Measurements from ENCODE around the gene LIPC.

LIPC gene

DNA sequence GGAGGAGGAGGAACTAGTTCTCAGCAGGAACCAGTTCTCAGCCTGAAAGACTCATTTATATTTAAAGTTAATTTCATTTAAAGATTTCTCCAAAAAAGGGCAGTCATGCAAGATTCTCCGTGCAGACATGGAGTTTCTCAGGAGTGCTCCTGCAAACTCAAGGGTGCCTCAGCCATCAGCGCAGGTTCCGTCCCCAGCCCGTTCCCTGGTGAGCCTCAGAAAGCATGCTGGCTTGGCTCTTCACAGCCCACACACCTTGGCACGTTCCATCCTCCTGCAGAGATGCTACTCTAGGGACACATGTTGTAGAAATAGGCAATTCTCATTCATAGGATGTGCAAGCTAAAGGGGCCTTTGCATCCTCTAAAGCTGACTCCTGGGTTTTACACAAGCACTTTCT, 123.0 kb downstream of the LIPC start:
- DNase-seq (ENCODE audit: low read depth), result no peak

GRCh38 chr15:58555162-58556027, 123.6 kb downstream of the LIPC start:
- DNase-seq (ENCODE audit: low read depth), result no peak

GRCh38 chr15:58556028-58556361, 124.2 kb downstream of the LIPC start:
- DNase-seq (ENCODE audit: low read depth), result no peak

DNA sequence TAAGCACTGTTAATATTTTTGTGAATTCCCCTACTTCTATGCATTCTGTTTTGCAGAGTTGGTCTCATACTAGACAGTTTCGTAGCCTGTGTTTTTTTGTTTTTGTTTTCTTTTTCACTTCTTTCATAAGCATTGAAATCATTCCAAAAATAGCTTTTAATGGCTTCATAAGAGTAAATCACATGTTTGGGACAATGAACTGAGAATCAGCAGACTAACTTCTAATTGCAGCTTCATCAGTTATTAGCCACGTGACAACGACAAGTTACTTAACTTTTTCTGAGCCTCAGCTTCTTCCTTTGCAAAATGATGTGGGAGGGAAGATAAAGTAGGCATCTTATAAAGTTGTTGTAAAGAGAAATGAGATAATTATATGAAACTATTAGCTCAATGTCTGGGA, 124.8 kb downstream of the LIPC start:
- DNase-seq (ENCODE audit: low read depth), result no peak

GRCh38 chr15:58558777-58559176, 127.0 kb downstream of the LIPC start:
- no peak for DNase-seq (ENCODE audit: low read depth)

- no peak for DNase-seq (ENCODE audit: low read depth)
Measured at GRCh38 chr15:58559904-58560588, 128.3 kb downstream of the LIPC start.

DNA sequence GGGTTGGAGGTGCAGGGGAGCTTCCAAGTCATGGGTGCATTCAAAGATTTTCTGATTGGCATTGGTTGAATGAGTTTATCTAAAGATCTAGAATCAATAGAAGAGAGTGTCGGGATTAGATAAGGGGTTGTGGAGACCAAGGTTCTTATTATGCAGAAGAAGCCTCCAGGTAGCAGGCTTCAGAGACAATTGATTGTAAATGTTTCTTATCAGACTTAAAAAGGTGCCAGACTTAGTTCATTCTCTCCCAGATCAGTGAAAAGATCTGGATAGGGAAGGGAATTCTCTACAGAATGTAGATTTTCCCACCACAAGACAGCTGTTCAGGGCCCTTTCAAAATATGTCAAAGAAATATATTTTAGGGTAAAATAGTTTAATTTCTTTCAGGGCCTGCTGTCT, 129.5 kb downstream of the LIPC start:
- no peak for DNase-seq (ENCODE audit: low read depth)

DNA sequence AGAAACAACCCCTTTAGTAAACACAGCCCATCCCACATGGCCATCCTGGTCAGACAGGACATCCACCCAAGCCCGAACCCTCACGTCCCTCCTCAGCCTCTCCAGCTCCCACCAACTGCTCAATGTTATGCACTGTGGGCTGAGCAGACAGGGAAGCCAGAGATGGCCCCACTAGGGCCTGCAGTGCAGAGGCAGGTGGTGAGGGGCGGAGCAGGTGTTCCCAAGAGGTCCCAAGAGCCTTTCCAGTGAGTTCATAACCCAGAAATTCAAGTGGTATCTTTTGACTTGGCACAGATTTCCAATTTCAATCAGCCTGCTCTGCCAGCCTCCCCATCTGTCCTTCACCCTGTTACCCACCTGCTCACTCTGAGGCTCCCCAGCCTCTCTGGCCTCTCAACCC, 130.3 kb downstream of the LIPC start:
- DNase-seq (ENCODE audit: low read depth), result no peak

DNA sequence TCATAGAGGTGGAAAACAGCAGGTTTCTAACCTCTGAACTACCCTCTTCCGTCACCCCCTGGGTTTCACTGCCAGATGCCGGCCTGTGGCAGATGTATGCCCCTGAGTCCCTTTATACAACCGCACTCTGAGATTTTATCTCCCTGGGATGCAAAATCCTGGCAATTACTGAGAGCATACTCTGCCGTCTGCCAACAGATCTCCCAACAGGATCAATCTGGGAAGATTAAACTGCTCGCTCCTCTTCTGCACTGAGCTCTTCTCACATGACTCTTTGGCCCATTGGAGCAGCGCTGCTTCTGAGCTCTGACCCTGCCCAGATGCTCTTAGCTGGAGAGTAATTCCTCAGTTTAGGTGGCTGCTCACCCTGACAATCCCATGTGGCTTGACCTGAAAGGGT, 133.2 kb downstream of the LIPC start:
- no peak for DNase-seq (ENCODE audit: low read depth)

DNA sequence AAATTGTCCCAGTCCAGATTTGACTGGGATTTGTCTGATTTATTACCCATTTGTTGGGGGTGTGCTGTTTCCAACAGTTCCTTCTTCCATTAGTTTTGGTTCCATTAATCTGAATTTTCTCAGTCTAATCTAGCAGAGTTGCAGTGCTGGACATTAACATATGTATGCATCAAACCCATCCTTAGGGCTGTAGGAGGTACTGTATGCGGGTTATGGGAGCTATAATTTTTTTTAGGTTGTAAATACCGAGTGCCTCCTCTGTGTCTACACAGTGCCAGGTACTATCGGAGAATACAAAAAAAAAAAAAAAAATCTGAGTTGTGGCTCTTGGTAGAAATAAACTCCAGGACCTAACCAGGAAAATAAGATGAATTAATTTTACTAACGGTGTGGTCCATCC, 133.8 kb downstream of the LIPC start:
- DNase-seq (ENCODE audit: low read depth), result no peak

- no peak for DNase-seq (ENCODE audit: low read depth)
Measured at GRCh38 chr15:58566029-58566428, 134.2 kb downstream of the LIPC start.

DNA sequence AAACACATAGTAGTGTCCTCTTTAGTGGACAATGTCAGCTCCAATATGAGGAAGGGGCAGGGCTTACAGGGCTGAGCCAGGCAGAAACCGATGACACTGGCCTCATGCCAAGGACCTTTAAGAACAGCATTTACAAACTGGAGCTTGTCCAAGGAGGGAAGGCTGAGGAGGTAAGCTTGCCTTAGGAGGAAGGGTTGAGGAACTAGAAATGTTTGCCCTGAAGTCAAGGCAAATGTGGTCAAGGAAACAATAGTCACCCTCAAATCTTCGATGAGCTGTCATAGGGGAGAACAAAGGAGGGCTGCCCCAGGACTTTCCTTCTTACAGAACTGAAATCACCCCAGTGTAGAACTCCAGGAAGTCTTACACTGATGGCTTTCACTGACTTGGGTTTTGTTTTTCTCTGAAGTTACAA, 136.4 kb downstream of the LIPC start:
- no peak for DNase-seq (ENCODE audit: low read depth)

GRCh38 chr15:58569455-58569854, 137.7 kb downstream of the LIPC start:
- no peak for DNase-seq (ENCODE audit: low read depth)

DNA sequence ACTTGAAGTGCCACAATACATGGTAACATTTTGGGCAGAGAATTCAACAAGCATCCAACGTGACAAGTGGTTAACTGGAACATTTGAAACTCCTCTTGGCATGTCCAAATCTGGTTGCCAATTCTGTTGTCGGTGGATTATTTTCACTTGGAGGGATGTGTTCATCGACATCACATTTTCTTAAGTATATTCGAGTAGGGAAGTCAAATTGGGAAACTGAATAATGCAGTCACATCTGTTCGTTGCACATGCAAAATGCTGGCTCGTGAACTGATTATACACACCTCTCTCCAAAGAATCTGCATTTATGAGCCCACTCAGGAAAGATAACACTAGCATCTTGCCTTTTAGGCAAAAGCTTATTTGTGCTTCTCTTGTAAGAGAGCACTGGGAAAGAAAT, 139.7 kb downstream of the LIPC start:
- no peak for DNase-seq (ENCODE audit: low read depth)

- no peak for DNase-seq (ENCODE audit: low read depth)
Measured at GRCh38 chr15:58572521-58572920, 140.7 kb downstream of the LIPC start.

GRCh38 chr15:58573270-58573669, 141.5 kb downstream of the LIPC start:
- DNase-seq (ENCODE audit: low read depth), result no peak

GRCh38 chr15:58574631-58575030, 142.8 kb downstream of the LIPC start:
- DNase-seq (ENCODE audit: low read depth), result no peak

DNA sequence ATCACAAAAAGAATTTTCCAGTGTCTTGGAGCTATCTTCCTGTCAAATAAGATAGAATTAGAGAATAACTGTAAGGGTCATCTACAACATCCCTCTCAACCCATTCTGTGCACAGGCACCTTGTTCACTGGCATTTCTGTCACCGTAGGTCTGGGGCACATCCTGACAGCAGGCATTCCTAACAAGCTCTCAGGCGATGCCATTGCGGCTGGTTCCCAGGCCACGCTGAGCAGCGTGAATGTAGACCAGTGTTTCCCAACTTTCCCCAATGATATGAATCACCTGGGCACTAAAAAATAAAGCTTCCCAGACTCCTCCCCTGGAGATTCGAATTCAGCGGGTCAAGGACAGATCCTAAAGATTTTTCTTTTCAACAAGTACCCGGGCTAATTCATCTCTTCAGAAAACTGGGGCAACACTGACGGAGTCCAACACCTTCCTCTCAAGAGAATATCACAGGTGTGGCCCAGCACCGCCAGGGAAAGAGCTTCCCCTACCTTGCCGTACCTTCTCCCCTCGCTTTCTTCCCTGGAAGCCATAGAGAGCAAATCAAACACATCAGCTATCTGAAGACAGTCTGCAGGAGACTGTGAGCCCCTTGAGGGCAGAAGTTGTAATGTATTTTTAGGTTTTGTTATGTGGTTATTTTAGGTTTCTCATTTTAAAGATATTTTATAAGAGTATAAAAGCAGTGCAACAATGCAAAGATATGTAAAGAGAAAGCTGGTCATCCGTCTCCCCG, 143.4 kb downstream of the LIPC start:
- no peak for DNase-seq (ENCODE audit: low read depth)

DNA sequence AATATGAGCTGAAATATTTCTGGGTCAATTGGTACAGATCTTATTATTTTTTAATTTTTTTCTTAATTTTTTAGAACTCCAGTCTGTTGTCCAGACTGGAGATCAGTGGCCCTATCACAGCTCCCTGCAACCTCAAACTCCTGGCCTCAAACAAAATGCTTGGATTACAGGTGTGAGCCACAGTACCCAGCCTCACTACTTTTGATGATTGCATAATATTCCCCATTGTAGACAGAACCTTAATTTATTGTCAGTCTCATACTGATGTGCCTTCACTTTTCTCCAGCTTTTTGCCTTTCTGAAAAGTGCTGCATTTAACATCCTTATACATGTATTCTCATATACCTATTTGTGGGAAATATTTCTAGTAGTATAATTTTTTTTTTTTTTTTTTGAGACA, 144.9 kb downstream of the LIPC start:
- DNase-seq (ENCODE audit: low read depth), result no peak

GRCh38 chr15:58582160-58582559, 150.4 kb downstream of the LIPC start:
- no peak for DNase-seq (ENCODE audit: low read depth)

GRCh38 chr15:58583171-58583908, 151.5 kb downstream of the LIPC start:
- DNase-seq (ENCODE audit: low read depth), result no peak

DNA sequence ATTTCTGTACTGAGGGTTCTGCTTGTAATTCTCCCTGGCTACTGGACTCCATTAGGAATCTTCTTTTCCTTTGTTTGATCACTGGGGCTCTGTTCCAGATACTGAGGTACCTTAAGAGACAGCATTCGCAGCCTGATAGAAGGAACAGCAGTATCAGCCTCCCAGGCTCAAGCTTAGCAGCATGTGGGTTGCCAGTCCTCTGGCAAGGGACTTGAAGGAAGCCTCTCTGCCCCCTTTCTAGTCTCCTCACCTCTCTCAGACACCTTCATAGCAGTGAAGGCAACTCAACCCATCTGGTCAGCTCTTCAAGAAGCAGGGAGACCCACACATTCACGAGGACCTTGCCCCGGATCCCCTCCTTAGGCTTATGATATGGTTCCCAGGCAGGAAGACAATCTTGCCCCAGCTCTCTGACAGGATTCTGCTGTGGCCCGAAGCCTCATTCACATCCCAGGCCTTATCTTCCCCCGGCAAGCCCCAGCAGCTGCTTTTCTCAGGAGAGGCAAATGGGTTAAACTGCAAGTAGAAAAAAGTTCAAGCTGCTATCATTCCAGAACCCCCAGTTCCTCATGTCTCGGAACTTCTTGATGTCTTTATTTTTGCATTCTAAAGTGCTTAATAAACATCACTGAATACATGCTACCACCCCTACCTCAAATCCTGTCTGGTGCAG, 153.1 kb downstream of the LIPC start:
- DNase-seq (ENCODE audit: low read depth), result no peak
